COLO829 (cell line): ENCODE results near the gene DENND2A.
"Not testable (repeated sequence)": the region's sequence is repeated elsewhere in the genome, so short reads cannot be mapped to it uniquely, and the experiment has no call there.

Experiments
- DNase-seq: peaks from one replicate; pipeline ENCODE4 v3.0.0; 2012; ENCODE audit warnings: low spot score

The DENND2A gene

DNA sequence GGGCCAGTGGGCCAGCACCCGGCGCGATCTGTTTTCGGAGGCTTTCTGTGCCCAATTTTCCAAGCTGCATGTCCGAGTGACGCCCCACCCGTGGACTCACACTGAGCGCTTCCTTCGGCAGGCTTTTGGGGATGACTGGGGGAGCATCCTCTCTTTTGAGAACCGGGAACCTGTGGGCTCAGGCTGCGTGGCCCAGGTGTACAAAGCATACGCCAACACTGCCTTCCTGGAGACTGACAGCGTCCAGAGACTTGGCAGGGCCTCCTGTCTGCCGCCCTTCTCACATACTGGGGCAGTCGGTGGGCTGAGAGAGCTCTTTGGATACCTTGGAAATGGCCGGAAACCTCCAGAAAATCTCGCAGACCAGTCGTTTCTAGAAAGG lies 33.2 kb upstream of the DENND2A start:
- DNase-seq = no peak

GRCh38 chr7:140673063-140673773 lies 32.6 kb upstream of the DENND2A start:
- no peak for DNase-seq

- peak; percentile 90 for DNase-seq
Observed at GRCh38 chr7:140672382-140673062, 31.9 kb upstream of the DENND2A start, which contains the start of gene ADCK2. Gene ADCK2 (plus strand): TSS chr7:140672945. CDS start chr7:140673331, 386 bp downstream.

GRCh38 chr7:140671966-140672365 lies 31.4 kb upstream of the DENND2A start:
- no peak for DNase-seq

- DNase-seq = no peak
Observed at GRCh38 chr7:140670343-140670935, 29.8 kb upstream of the DENND2A start.

DNA sequence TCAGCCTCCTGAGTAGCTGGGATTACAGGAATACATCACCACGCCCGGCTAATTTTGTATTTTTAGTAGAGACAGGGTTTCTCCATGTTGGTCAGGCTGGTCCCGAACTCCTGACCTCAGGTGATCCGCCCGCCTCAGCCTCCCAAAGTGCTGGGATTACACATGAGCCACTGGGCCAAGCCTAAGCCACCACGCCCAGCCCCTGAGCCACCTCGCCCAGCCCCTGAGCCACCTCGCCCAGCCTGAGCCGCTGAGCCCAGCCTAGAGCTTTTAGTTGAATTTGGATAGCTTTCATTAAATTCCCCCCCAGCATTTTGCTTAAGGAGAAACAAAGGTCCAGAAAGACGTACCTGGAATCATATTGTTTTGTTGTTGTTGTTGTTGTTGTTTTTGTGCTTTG lies 29.2 kb upstream of the DENND2A start:
- not testable (repeated sequence) for DNase-seq

DNA sequence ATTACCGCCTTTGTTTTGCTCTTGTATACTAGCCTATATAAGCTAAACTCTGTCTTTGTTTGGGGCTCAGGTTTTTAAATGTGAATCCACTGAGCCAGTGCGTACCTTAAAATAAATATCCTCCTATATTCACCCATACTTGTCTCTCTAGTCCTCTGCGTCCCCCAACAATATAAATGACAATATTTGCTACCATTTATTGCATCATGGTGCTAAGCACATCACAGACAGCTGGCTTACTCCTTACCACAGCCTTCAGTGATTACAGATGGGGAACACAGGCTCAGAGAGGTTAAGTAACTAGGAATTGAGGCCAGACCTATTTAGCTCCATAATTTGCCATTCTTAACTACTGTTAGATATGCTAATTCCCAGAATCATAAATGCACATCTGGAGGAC lies 28.7 kb upstream of the DENND2A start:
- no peak for DNase-seq

DNA sequence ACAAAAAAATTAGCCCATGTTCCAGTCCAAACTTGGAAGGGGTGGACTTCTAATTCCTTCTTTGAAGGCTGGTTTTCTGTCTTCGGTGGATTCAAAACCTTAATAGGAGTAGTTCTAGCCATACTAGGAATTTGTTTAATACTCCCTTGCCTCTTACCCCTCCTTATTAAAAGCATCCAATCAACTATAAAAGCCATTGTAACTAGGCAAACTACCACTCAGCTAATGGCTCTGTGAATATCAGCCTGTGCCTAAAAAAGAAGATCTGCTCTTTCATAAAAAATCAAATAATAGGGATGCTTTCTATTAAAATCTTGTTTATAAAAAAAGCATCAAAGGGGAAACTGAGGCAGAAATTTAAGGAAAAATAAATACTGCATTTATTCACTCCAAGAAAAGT lies 28.0 kb upstream of the DENND2A start:
- no peak for DNase-seq

GRCh38 chr7:140667476-140667875 lies 26.9 kb upstream of the DENND2A start:
- DNase-seq = no peak

DNA sequence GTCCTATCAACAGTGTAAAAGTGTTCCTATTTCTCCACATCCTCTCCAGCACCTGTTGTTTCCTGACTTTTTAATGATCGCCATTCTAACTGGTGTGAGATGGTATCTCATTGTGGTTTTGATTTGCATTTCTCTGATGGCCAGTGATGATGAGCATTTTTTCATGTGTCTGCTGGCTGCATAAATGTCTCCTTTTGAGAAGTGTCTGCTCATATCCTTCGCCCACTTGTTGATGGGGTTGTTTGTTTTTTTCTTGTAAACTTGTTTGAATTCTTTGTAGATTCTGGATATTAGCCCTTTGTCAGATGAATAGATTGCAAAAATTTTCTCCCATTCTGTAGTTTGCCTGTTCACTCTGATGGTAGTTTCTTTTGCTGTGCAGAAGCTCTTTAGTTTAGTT lies 22.3 kb upstream of the DENND2A start:
- DNase-seq = not testable (repeated sequence)

DNA sequence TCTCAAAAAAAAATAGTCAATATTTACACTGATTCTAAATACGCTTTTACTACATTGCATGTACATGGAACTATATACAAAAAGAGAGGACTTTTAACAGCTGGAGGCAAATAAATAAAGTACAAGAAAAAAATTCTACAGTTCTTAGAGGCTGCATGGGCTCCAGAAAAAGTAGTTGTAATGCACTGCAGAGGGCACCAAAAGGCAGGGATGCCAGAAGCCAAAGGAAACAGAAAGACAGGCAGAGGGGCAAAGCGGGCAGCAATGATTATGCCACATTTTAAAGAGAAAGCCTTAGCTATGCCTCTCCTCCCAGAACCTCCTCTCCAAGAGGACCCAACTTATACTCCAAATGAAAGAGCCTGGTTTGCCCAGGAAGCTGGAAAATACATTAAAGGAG lies 20.5 kb upstream of the DENND2A start:
- no peak for DNase-seq

- no peak for DNase-seq
Observed at GRCh38 chr7:140659856-140660255, 19.2 kb upstream of the DENND2A start.

DNA sequence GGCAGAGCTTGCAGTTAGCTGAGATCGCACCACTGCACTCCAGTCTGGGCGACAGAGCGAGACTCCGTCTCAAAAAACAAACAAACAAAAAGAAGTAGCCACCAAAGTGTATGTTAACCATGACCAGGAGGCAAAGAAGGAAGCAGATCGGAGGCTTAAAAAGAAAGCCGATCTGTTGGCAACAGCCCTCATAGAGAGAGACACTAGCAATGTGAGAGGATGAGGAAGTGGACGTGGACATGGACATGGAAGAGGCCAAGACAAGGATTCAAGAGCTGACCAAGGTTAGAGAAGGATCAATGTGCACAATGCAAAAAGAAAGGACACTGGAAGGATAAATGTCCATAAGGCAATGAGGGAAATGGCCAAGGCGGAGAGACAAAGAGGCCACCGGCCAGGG lies 17.3 kb upstream of the DENND2A start:
- no peak for DNase-seq

DNA sequence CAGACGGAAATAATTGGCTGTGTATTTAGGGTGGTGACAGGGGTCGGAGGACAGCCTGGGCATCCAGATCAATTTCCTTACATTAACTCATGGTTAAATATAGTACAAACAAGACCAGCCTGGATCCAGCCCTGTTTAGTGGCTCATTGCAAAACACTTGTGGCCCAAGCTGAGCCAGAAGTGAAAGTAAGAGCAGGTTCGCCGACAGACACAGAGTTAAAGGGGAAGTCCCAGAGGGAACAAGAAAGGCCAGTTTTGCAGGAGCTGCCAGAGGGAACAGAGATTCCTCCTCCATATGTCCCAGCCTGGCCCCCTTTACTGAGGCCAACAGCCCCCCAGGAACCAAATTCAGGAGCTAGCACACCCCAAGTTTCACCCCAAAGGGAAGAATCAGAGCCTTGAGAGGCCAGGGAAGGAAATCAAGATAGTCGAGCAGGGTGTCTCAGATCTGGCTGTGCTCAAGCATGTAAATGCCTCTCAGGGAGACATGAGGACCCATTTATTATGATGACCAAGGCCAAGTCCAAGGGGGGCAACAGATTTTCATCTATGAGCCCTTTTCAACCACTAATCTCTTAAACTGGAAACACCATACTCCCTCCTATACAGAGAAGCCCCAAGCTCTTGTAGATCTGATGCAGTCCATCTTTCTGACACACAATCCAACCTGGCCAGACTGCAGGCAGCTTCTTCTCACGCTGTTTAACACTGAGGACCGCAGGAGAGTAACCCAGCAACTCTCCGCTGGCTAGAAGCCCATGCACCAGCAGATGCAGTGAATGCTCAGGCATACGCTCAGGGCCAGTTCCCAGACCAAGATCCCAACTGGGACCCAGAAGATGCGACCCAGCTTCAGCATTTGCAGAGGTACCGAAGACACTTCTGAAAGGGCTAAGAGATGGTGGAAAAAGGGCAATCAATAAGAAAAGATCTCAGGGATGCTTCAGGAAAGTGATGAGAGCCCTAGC lies 16.2 kb upstream of the DENND2A start:
- DNase-seq = peak; percentile 66

DNA sequence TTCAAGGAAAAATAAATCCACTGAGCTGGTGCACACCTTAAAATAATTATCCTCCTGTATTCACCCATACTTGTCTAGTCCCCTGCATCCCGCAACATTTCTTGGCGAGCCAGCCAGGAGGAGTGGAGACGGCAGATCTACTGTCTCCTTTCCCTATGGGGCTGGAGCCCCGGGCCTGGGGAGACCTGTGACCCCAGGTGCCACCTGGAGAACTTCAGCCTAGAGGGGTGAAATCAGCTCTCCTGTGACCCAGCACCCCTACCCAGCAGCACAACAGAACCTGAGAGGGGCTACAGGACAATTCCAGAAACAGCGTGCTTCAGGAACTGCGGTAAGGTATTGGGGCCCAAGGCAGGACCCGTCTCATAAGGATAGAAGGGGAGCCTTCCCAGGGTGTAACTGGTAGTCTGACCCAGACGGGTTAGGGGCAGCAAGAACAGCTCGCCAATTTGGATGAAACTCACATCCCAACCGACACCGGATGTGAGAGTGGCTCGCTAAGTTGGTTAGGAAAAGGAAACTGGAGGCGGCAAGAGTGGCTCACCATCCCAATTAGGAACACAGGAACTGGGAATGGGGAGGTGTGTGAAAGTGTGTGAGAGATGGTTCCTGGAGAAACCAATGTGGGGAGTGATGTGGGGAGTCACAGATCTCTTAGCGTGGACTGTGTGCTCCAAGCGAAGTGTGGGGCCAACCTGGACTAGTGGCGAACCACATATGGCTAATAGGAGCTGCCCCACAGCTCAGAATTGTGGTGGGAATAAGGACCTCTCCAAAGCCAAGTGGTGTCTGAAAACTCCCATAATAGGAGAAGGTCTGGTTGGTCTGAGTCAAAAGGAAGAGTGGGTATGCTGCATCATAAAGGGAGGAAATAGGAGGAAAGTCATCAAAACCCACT lies 15.1 kb upstream of the DENND2A start:
- no peak for DNase-seq

DNA sequence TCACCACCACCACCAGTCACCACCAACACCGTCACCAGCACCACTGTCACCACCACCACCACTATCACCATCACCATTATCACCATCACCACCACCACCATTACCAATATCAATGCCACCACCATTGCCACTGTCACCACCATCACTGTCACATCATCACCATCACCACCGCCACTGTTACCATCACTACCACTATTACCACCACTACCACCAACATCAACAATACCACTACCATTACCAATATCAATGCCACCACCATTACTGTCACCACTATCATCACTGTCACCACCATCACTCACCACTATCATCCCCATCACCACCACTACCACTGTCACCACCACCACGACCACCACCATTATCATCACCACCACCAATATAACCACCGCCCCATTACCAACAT lies 14.0 kb upstream of the DENND2A start:
- DNase-seq = no peak

DNA sequence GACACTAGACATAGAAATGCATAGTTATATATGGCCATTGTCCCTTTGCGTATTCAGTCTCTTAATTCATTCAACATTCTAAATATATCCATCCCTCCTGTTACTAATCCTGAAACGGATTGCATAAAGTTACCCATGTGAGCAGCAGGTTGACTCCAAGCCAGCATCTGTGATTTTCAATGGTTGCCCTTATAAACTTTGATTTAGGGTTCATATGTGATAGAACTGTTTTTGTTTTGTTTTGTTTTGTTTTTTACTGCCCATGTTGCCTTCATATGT lies 13.4 kb upstream of the DENND2A start:
- DNase-seq = no peak

GRCh38 chr7:140653319-140654108 lies 12.9 kb upstream of the DENND2A start:
- peak; percentile 95 for DNase-seq

- DNase-seq = no peak
Observed at GRCh38 chr7:140650367-140650766, 9.8 kb upstream of the DENND2A start.

DNA sequence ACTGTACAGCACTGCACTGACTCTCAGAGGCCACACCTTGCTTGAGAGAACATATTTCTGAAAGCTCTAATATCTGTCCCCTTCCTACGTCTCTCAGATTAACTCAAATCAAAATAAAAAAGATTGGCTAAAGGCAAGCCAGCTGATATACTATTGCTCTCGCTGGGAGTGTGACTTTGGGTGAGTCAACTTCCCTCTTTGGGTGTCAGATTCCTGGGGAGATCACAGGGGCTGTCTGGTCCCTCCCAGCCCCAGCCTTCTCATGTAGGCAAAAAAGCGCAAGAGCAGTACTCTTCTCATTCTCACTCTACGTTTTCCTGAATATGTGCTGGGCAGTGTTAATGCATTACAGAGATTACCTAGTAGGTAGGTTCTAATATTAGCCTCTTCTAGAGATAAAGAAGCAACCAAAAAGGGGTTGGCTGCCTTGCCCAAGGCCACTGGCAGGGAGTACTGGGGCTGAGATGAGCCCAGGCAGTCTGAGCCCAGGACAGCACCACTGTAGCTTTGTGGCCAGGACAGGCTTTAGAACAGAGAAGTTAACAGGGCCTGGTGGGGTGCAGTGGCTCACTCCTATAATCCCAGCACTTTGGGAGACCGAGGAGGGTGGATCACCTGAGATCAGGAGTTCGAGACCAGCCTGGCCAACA lies 9.1 kb upstream of the DENND2A start:
- DNase-seq = no peak
